Fibroblast of lung (primary cell): ENCODE measurements around the gene AZIN2.

Experiments used
- CTCF ChIP-seq, 2 donors: IDR thresholded peaks in 1 of 2; conservative IDR thresholded peaks in 1 of 2; 1 replicate in 1 of 2; 2 replicates in 1 of 2; pipeline ENCODE4 v1.5.1; 2011 to 2012; ENCODE audit warnings: low read length in 2 of 2, control low read depth in 1 of 2, inconsistent platforms in 1 of 2, low read depth in 1 of 2, mild to moderate bottlenecking in 1 of 2
- EZH2 ChIP-seq: IDR thresholded peaks from 2 replicates; pipeline ENCODE4 v1.5.1; 2012; ENCODE audit warnings: low read length, control low read depth, mild to moderate bottlenecking; ENCODE audit errors: missing control alignments

- TF ChIP-seq EZH2 (no peak), CTCF (conservative IDR thresholded peaks at IDR 0.05 in 1 of 2, IDR thresholded peaks at IDR 0.05 in 1 of 2; ENCODE audit: low read depth in 1 of 2, low read length in 2 of 2) (no peak)
These were observed 47.8 kb downstream of the AZIN2 start for GRCh38 chr1:33128781-33129180.
